ENCODE data around the gene PRDM9.
"Not testable (repeated sequence)": the region's sequence is repeated elsewhere in the genome, so short reads cannot be mapped to it uniquely, and the experiment has no call there.

Gene PRDM9

GRCh38 chr5:23507278-23507685 is at the start of gene PRDM9:
Gene PRDM9, plus strand, starts transcription at chr5:23507609. Its CDS starts 1,425 bp downstream, at chr5:23509034.
- peak; percentile 11 for DNase-seq (ENCODE audit: low spot score)

GRCh38 chr5:23457780-23458179 is 49.6 kb upstream of the PRDM9 start:
- no peak for DNase-seq (ENCODE audit: low spot score)

- no peak for DNase-seq (ENCODE audit: low spot score)
These were observed 48.2 kb upstream of the PRDM9 start for GRCh38 chr5:23459214-23459613.

GRCh38 chr5:23461576-23461975 is 45.8 kb upstream of the PRDM9 start:
- DNase-seq (ENCODE audit: low spot score), result no peak

GRCh38 chr5:23466401-23466912 is 41.0 kb upstream of the PRDM9 start:
- peak; percentile 5 for DNase-seq (ENCODE audit: low spot score)

- DNase-seq (ENCODE audit: low spot score), result no peak
These were observed 38.8 kb upstream of the PRDM9 start for GRCh38 chr5:23468658-23469057.

- DNase-seq (ENCODE audit: low spot score), result no peak
These were observed 33.5 kb upstream of the PRDM9 start for GRCh38 chr5:23473915-23474314.

GRCh38 chr5:23474315-23474714 is 33.1 kb upstream of the PRDM9 start:
- DNase-seq (ENCODE audit: low spot score), result no peak

GRCh38 chr5:23476580-23476979 is 30.8 kb upstream of the PRDM9 start:
- DNase-seq (ENCODE audit: low spot score), result no peak

- DNase-seq (ENCODE audit: low spot score), result no peak
These were observed 24.8 kb upstream of the PRDM9 start for GRCh38 chr5:23482642-23483041.

GRCh38 chr5:23483090-23483489 is 24.3 kb upstream of the PRDM9 start:
- no peak for DNase-seq (ENCODE audit: low spot score)

- DNase-seq (ENCODE audit: low spot score), result no peak
These were observed 23.3 kb upstream of the PRDM9 start for GRCh38 chr5:23484096-23484495.

GRCh38 chr5:23486227-23486626 is 21.2 kb upstream of the PRDM9 start:
- not testable (repeated sequence) for DNase-seq (ENCODE audit: low spot score)

GRCh38 chr5:23490993-23491392 is 16.4 kb upstream of the PRDM9 start:
- DNase-seq (ENCODE audit: low spot score), result no peak

GRCh38 chr5:23494558-23494957 is 12.9 kb upstream of the PRDM9 start:
- no peak for DNase-seq (ENCODE audit: low spot score)

GRCh38 chr5:23496576-23496975 is 10.8 kb upstream of the PRDM9 start:
- DNase-seq (ENCODE audit: low spot score), result no peak

GRCh38 chr5:23506329-23507236 is 826 bp upstream of the PRDM9 start:
- peak; percentile 7 for DNase-seq (ENCODE audit: low spot score)

- not testable (repeated sequence) for DNase-seq (ENCODE audit: low spot score)
These were observed 3.0 kb downstream of the PRDM9 start for GRCh38 chr5:23510434-23510833.

GRCh38 chr5:23522553-23522952 is 15.1 kb downstream of the PRDM9 start:
- DNase-seq (ENCODE audit: low spot score), result no peak

- no peak for DNase-seq (ENCODE audit: low spot score)
These were observed 15.6 kb downstream of the PRDM9 start for GRCh38 chr5:23523031-23523430.

- no peak for DNase-seq (ENCODE audit: low spot score)
These were observed 16.6 kb downstream of the PRDM9 start for GRCh38 chr5:23523998-23524397.

- no peak for DNase-seq (ENCODE audit: low spot score)
These were observed 18.3 kb downstream of the PRDM9 start for GRCh38 chr5:23525751-23526150.

GRCh38 chr5:23526616-23527015 is 19.2 kb downstream of the PRDM9 start:
- not testable (repeated sequence) for DNase-seq (ENCODE audit: low spot score)
